DMS153 (cell line): Measurements from ENCODE around the gene CIT.
"Not testable (repeated sequence)": the region's sequence is repeated elsewhere in the genome, so short reads cannot be mapped to it uniquely, and the experiment has no call there.

ENCODE experiments used
- DNase-seq: peaks from one replicate; lab custom pipeline; 2025; lab: John Stamatoyannopoulos, UW

CIT gene

GRCh38 chr12:119742700-119743099 is 134.4 kb downstream of the CIT start:
- no peak for DNase-seq

GRCh38 chr12:119740830-119741229 is 136.3 kb downstream of the CIT start:
- no peak for DNase-seq

DNA sequence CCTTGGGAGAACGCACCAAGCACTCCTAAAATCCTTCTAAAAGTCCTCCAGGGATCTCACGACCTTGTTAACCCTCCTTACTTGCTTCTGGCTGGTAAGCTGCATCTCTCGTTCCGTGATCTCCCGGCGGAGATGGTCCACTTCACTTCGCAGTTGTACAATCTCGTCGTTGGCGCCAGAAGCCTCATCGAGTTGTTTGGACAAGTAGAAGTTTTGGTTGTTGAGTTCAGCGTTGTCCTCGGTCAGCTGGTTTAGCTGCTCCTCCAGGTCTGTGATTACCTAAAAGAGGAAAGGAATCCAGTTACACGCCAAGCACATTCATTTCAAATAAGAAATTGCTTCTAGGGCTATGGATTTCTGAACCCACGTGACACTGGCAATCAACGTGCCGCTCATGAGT is 142.0 kb downstream of the CIT start:
- no peak for DNase-seq

- no peak for DNase-seq
Measured at GRCh38 chr12:119730381-119730780, 146.7 kb downstream of the CIT start.

- no peak for DNase-seq
Measured at GRCh38 chr12:119729871-119730270, 147.2 kb downstream of the CIT start.

- DNase-seq = no peak
Measured at GRCh38 chr12:119728444-119728745, 148.7 kb downstream of the CIT start.

DNA sequence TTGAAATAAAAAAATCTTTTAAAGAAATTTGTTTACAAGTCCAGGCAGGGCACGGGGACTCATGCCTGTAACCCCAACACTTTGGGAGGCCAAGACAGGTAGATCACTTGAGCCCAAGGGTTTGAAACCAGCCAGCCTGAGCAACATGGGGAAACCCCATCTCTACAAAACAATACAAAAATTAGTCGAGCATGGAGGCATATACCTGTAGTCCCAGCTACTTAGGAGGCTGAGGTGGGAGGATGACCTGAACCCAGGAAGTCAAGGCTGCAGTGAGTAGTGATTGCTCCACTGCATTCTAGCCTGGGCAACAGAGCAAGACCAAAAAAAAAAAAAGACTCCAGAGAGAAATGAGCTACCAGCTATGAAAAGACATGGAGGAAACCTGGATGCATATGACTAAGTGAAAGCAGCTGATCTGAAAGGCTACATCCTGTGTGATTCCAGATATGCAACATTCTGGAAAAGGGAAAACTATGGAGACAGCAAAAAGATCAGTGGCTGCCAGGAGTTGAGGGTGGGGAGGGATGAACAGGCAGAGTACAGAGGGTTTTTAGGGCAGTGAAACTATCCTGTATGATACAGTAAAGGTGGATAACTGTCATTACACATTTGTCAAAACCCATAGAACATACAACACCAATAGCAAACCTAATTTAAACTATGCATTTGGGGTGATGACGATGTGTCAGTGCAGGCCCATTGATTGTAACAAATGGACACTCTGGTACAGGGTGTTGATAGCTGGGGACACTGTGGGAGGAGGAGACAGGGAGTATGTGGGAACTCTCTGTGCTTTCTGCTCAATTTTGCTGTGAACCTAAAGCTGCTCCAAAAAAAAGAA is 149.3 kb downstream of the CIT start:
- DNase-seq = no peak

DNA sequence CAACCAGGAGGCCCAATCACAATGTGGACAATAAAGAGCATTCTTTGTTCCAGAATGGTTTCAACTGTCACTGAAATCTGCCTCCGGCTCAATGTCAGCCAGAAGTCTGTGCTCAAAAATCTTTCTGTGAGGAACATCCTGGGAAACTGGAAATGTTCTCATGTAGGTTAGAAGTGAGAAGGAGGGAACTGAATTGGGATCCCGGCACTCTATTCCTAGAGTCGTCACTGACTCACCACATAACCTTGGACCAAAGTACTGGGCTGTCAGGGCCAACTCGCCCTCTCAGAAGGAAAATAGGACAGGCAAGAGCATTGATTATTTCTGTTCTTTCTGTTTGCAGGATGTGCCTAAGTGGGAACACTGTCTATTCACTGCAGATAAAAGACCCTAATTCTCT is 151.6 kb downstream of the CIT start:
- DNase-seq = no peak

DNA sequence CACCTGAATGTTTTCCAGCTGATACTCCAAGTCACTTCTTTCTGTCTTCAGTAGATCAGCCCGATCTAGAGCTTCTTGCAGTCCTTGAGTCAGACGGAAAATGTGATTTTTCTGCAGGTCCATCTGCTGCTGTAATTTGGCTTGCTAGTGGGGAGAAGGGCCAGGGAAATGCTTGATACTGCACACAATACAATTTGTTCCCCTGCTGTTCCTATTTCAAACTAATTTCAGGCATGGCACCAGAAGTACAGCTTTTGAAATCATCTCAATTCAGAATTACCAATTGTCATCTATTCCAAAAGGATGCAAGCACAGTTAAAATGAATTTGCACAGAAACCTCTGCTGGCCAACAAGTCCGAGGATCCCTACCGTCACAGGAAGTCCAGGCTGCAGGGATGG is 155.8 kb downstream of the CIT start:
- DNase-seq = no peak

DNA sequence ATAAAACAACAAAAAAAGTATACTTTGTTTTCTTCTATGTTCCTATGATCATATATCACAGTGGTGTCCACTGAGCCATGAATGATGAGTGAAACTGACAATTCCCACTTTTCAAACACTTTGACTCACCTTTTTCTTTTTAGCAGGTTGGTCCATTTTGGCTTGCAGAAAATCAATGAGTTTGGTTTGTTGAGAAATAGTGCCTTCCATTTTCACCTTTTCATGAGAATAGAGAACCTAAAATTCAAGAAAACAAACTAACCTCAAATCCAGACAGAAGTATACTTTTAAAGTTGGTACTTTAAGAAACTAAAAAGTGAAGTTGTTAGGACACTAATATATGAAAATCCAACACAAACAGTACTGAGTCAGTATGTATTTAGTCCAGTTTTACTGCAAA is 156.8 kb downstream of the CIT start:
- no peak for DNase-seq

GRCh38 chr12:119718141-119718540 is 159.0 kb downstream of the CIT start:
- no peak for DNase-seq

DNA sequence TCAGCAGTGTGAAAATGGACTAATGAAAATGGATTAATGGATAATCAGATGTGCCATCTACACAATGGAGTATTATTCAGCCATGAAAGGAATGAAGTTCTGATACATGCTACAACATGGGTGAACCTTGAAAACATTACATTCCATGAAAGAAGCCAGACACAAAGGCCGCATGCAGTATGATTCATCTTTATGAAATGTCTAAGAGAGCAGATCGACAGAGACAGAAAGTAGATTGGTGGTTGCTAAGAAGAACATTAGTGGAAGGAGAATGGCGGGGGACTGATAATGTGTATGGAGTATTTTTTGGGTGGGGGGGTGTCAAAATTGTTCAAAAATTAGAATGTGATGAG is 161.9 kb downstream of the CIT start:
- DNase-seq = no peak

DNA sequence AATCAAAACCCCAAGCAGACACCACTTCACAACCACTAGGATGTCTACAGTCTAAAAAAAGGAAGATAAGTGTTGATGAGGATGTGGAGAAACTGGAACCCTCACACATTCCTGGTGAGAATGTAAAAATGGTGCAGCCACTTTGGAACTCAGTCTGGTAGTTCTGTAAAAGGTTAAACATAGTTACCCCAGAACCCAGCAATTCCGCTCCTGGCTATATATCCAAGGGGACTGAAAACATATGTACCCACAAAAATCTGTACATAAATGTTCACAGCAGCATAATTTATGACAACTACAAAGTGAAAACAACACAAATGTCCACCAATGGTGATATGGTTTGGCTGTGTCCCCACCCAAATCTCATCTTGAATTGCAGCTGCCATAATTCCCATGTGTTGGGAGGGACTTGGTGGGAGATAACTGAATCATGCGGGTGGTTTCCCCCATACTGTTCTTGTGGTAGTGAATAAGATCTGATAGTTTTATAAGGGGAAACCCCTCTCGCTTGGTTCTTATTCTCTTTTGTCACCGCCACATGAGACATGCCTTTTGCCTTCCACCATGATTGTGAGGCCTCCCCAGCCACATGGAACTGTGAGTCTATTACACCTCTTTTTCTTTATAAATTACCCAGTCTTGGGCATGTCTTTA is 162.4 kb downstream of the CIT start:
- no peak for DNase-seq

DNA sequence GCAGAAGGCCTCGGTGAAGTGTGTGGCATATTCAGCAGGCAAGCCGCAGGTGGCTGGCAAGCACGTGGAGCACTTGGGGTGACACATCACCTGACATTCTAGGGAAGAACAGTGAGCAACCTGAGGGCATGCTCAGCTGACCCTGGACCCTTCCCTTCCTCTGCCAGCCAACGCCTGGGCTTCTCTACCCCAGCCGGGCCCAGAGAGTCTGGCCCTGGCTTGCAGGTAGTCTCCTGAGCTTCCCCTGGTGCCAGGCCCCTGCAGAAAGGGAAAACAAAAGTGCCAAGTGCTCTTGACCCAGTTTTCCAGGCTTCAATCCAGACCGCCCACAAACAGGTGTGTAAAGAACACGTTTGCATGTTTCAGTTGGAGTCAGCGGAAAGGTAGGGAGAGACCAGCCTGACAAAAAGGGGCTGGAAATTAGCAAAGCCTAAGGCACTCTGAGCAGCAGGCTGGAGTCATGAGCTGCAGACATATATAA is 163.5 kb downstream of the CIT start:
- DNase-seq = peak; percentile 87

GRCh38 chr12:119712721-119713120 is 164.4 kb downstream of the CIT start:
- DNase-seq = no peak

GRCh38 chr12:119711693-119712092 is 165.4 kb downstream of the CIT start:
- no peak for DNase-seq

- peak; percentile 94 for DNase-seq
Measured at GRCh38 chr12:119710965-119711551, 166.1 kb downstream of the CIT start.

DNA sequence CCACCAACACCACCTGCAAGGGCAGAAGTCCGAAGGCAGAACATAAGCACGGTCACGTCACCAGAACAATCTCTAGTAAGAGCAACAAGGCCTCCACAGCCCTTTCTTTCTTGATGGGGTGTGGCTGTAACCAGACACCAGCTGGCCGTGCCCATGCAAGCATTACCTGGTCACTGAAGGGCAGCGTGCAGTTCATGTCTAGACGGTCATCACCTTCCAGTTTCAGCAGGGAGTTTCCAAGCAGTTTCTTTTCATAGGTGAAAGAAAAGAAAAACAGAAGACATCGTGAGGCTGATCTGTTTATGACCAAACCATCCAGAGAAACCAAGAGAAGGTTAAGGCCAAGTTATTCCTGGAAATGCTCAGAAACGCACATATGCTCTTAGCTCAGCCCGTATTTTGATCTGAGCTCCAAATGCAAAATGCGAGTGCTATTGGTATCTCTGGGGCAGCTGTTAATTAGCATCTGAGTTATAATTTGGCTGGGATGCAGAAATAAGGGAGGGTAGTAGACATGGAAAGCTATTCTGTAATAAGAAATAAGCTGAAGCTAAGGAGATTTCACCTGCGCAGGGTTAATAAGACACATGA is 166.7 kb downstream of the CIT start:
- DNase-seq = peak; percentile 58

GRCh38 chr12:119706427-119706826 is 170.7 kb downstream of the CIT start:
- DNase-seq = not testable (repeated sequence)

DNA sequence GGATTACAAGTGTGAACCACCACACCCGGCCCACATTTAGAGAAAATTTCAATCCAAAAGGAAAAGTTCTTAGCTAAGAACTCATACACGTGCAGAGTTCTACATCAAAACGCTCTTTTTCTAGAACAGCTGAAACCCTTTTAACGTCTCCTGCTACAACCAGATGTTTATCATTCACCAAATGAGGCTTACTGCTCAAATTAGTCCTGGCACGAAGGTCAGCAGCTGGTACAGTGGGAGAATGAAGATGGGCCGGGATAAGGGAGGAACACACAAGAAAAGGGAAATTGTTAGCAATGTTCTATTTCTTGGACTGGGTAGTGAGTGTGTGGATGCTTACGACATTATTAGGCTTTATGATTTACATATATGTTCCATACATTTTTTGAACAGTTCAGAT is 171.9 kb downstream of the CIT start:
- DNase-seq = no peak

GRCh38 chr12:119704065-119704747 is 172.9 kb downstream of the CIT start:
- DNase-seq = no peak

DNA sequence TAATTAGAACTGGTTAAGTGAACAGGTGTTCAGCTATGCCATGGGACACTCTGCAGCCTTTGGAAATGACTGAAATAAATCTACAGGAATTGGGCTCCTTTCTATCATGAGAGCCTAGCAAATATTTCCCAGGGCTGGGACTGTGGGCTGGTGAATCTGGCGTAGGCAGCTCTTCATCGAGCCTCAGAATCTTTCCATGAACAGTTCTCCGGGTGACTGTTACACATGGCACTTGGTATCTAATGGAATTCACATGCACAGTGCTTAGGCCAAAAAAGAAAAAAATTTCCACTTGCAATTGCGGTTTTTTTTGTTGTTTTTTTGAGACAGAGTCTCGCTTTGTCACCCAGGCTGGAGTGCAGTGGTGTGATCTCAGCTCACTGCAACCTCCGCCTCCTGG is 177.0 kb downstream of the CIT start:
- DNase-seq = no peak
